K562 (cell line): ENCODE results near the gene C10orf95. TPM values are rescaled to one million over a fixed set of nuclear protein-coding genes. Genes with fewer than 3 reads are reported as not detected.

ENCODE experiments used
- ATF7 ChIP-seq: fragments of 450-650 bp; IDR thresholded peaks from 2 replicates; pipeline ENCODE4 v1.7.1; 2014; ENCODE audit warnings: mild to moderate bottlenecking, moderate library complexity
- JUNB ChIP-seq: fragments of 450-650 bp; formaldehyde crosslinking; conservative IDR thresholded peaks from 2 replicates; pipeline ENCODE4 v1.4.0; 2020; ENCODE audit warnings: mild to moderate bottlenecking
- JUND ChIP-seq, 2 experiments: IDR thresholded peaks; 2 replicates in 1 of 2; 3 replicates in 1 of 2; pipeline ENCODE4 v1.6.1; 2011; ENCODE audit warnings: borderline replicate concordance in 2 of 2, low read depth in 2 of 2, low read length in 2 of 2, improper control_type of control experiment in 1 of 2, missing biosample characterization in 1 of 2, missing genetic modification characterization in 1 of 2, missing genetic modification reagents in 1 of 2
- NFIC ChIP-seq: fragments of 450-650 bp; IDR thresholded peaks from 2 replicates; pipeline ENCODE4 v1.6.1; 2017; ENCODE audit warnings: mild to moderate bottlenecking, inconsistent platforms
- NFRKB ChIP-seq: fragments of 450-650 bp; IDR thresholded peaks from 2 replicates; pipeline ENCODE4 v1.6.1; 2016; ENCODE audit warnings: low read depth
- RFX7 ChIP-seq: fragments of 250-450 bp; sonication (Bioruptor Pico); IDR thresholded peaks from 2 replicates; pipeline ENCODE4 v1.5.1; 2021; ENCODE audit warnings: mild to moderate bottlenecking
- SMARCA4 ChIP-seq: fragments of 450-650 bp; IDR thresholded peaks from 2 replicates; pipeline ENCODE4 v1.6.1; 2016
- ZNF318 ChIP-seq, 2 experiments: fragments of 450-650 bp; IDR thresholded peaks; 2 replicates each; pipeline ENCODE4 v1.6.1; 2016; ENCODE audit warnings: mild to moderate bottlenecking in 2 of 2, borderline replicate concordance in 1 of 2, low read depth in 1 of 2, moderate library complexity in 1 of 2
- polyA plus RNA-seq, 8 experiments: library from polyadenylated mRNA; depleted of rRNA in 4 of 8; stranded (reverse) in 5 of 8; unstranded in 3 of 8; fragments of >200 nt; fragmentation: Nextera tagmentation in 2 of 8; fragmentation: Illumina TruSeq in 1 of 8; extraction: Ambion mirVana in 2 of 8; extraction: Trizol in 1 of 8; gene quantifications; 2 replicates each; pipeline versions ENCODE4 v1.2.1 to v1.2.3, GENCODE V29; 2011 to 2014; ENCODE audit warnings: inconsistent platforms in 1 of 8, missing spikeins in 1 of 8
- total RNA-seq, 7 experiments: library from RNA; depleted of rRNA in 6 of 7; stranded (reverse); fragments of >200 nt in 6 of 7; fragmentation: Illumina TruSeq in 2 of 7; extraction: Trizol in 2 of 7; gene quantifications; 2 replicates each; pipeline versions ENCODE4 v1.2.1 to v1.2.3, GENCODE V29; 2011 to 2021; ENCODE audit warnings: low replicate concordance in 1 of 7
- TF ChIP-seq, protein P1 (sequence below): fragments of 250-450 bp; sonication (Bioruptor Pico); IDR thresholded peaks from 2 replicates; pipeline ENCODE4 v1.4.0; 2020
- TF ChIP-seq, protein P2 (sequence below): fragments of 250-450 bp; sonication (Bioruptor Pico); IDR thresholded peaks from 2 replicates; pipeline ENCODE4 v1.4.0; 2020; ENCODE audit warnings: borderline replicate concordance
- TF ChIP-seq, protein P3 (sequence below): fragments of 450-650 bp; IDR thresholded peaks from 2 replicates; pipeline ENCODE4 v1.6.1; 2017; ENCODE audit warnings: antibody characterized with exemption, mild to moderate bottlenecking

The C10orf95 gene
- total and polyA plus RNA-seq, 9 of the 15 experiments (the other 6 are each of a cell fraction or from before 2014, with no cell fraction given), result 0.03 to 0.41 (median 0.17) TPM; not detected in 1

- TF ChIP-seq ZNF318 (IDR thresholded peaks at IDR 0.05; ENCODE audit: borderline replicate concordance in 1 of 2, low read depth in 1 of 2), result no peak
- TF ChIP-seq JUND (IDR thresholded peaks at IDR 0.05; ENCODE audit: borderline replicate concordance, low read depth, low read length), result peak; percentile 98
- peak; percentile 97 for TF ChIP-seq JUND (tag; IDR thresholded peaks at IDR 0.05; ENCODE audit: borderline replicate concordance, low read depth, low read length)
- 0 out of 2 replicates have a peak, but pooled peaks have one; percentile 39 for TF ChIP-seq SMARCA4
- TF ChIP-seq NFIC, result peak; percentile 41; the same call in 1 of the 2 replicates
- TF ChIP-seq, protein P1, sequence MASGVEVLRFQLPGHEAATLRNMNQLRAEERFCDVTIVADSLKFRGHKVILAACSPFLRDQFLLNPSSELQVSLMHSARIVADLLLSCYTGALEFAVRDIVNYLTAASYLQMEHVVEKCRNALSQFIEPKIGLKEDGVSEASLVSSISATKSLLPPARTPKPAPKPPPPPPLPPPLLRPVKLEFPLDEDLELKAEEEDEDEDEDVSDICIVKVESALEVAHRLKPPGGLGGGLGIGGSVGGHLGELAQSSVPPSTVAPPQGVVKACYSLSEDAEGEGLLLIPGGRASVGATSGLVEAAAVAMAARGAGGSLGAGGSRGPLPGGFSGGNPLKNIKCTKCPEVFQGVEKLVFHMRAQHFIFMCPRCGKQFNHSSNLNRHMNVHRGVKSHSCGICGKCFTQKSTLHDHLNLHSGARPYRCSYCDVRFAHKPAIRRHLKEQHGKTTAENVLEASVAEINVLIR (CRISPR knock-in tag), result peak; percentile 30; the same call in 1 of the 2 replicates
- TF ChIP-seq, protein P2, sequence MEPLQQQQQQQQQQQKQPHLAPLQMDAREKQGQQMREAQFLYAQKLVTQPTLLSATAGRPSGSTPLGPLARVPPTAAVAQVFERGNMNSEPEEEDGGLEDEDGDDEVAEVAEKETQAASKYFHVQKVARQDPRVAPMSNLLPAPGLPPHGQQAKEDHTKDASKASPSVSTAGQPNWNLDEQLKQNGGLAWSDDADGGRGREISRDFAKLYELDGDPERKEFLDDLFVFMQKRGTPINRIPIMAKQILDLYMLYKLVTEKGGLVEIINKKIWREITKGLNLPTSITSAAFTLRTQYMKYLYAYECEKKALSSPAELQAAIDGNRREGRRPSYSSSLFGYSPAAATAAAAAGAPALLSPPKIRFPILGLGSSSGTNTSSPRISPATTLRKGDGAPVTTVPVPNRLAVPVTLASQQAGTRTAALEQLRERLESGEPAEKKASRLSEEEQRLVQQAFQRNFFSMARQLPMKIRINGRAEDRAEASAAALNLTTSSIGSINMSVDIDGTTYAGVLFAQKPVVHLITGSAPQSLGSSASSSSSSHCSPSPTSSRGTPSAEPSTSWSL (CRISPR knock-in tag), result no peak
- peak; percentile 94; the same call in 1 of the 2 replicates for TF ChIP-seq ATF7
- TF ChIP-seq RFX7, result no peak
- TF ChIP-seq NFRKB, result no peak
- TF ChIP-seq, protein P3, sequence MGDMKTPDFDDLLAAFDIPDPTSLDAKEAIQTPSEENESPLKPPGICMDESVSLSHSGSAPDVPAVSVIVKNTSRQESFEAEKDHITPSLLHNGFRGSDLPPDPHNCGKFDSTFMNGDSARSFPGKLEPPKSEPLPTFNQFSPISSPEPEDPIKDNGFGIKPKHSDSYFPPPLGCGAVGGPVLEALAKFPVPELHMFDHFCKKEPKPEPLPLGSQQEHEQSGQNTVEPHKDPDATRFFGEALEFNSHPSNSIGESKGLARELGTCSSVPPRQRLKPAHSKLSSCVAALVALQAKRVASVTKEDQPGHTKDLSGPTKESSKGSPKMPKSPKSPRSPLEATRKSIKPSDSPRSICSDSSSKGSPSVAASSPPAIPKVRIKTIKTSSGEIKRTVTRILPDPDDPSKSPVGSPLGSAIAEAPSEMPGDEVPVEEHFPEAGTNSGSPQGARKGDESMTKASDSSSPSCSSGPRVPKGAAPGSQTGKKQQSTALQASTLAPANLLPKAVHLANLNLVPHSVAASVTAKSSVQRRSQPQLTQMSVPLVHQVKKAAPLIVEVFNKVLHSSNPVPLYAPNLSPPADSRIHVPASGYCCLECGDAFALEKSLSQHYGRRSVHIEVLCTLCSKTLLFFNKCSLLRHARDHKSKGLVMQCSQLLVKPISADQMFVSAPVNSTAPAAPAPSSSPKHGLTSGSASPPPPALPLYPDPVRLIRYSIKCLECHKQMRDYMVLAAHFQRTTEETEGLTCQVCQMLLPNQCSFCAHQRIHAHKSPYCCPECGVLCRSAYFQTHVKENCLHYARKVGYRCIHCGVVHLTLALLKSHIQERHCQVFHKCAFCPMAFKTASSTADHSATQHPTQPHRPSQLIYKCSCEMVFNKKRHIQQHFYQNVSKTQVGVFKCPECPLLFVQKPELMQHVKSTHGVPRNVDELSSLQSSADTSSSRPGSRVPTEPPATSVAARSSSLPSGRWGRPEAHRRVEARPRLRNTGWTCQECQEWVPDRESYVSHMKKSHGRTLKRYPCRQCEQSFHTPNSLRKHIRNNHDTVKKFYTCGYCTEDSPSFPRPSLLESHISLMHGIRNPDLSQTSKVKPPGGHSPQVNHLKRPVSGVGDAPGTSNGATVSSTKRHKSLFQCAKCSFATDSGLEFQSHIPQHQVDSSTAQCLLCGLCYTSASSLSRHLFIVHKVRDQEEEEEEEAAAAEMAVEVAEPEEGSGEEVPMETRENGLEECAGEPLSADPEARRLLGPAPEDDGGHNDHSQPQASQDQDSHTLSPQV, result peak; percentile 83
- peak; percentile 83 for TF ChIP-seq JUNB (CRISPR knock-in tag)
Observed at GRCh38 chr10:102452672-102453340, 1.5 kb upstream of the C10orf95 start (continued).
